GM12878 (cell line): ENCODE measurements around the gene EXOC7. TPM values are rescaled to one million over a fixed set of nuclear protein-coding genes. Genes with fewer than 3 reads are reported as not detected.

ENCODE experiments used
- ATAC-seq: fragments of 200-7000 bp; cut with Tn5 transposase; 3 replicates; pipeline ENCODE4 v1.9.1; 2020; ENCODE audit warnings: mild to moderate bottlenecking, moderate library complexity
- BruUV-seq: library from RNA; stranded (reverse); fragments of 400-500 nt; replicated peaks from 2 replicates; lab custom pipeline; 2021; lab: Mats Ljungman, UMichigan
- CTCF ChIA-PET: fragments of 300-600 bp; sonication (Branson Sonifier 250); formaldehyde crosslinking; extraction: SDS; loops from one replicate; lab custom pipeline; 2021; ENCODE audit warnings: inconsistent platforms; lab: Yijun Ruan, JAX
- POLR2A ChIA-PET: fragments of 350-600 bp; formaldehyde crosslinking; extraction: SDS; loops from one replicate; lab custom pipeline; 2021; ENCODE audit warnings: inconsistent platforms; lab: Charles Lee
- RAD21 ChIA-PET: fragments of 300-600 bp; sonication (Branson Sonifier 250); formaldehyde crosslinking; loops from one replicate; lab custom pipeline; 2023; ENCODE audit warnings: antibody characterized with exemption; ENCODE audit not compliant: unreplicated experiment; lab: Charles Lee
- SMC1A ChIA-PET: fragments of 300-600 bp; sonication (Branson Sonifier 250); formaldehyde crosslinking; loops from one replicate; lab custom pipeline; 2023; ENCODE audit not compliant: unreplicated experiment, uncharacterized antibody; lab: Charles Lee
- DNase-seq: peaks from one replicate; pipeline ENCODE4 v3.0.0-alpha.2; 2011; ENCODE audit warnings: low read depth, low spot score
- FAIRE-seq: peaks from 3 replicates; lab custom pipeline; 2011; peaks lifted over from hg19 to GRCh38; lab: Jason Lieb, UNC
- H2AFZ ChIP-seq: 2 replicates; pipeline ENCODE4 v1.6.0; 2011; ENCODE audit warnings: low read depth, low read length, control low read depth; ENCODE audit not compliant: control insufficient read depth
- H3K27ac ChIP-seq: 2 replicates; pipeline ENCODE4 v1.5.1; 2011; ENCODE audit warnings: control low read depth; ENCODE audit not compliant: control insufficient read depth, insufficient read depth
- H3K27me3 ChIP-seq, 2 experiments: replicated peaks in 1 of 2; 2 replicates each; pipeline versions ENCODE4 v1.6.0 to v1.6.1; 2011; ENCODE audit warnings: low read length in 1 of 2; ENCODE audit not compliant: control insufficient read depth in 2 of 2, insufficient read depth in 2 of 2
- H3K36me3 ChIP-seq, 2 experiments: 2 replicates each; pipeline ENCODE4 v1.5.1; 2011; ENCODE audit warnings: low read length in 1 of 2; ENCODE audit not compliant: control insufficient read depth in 2 of 2, insufficient read depth in 2 of 2
- H3K4me1 ChIP-seq: 2 replicates; pipeline ENCODE4 v1.6.1; 2011; ENCODE audit warnings: mild to moderate bottlenecking, low read length, moderate library complexity, mixed read lengths; ENCODE audit not compliant: control insufficient read depth, insufficient read depth
- H3K4me2 ChIP-seq: 2 replicates; pipeline ENCODE4 v1.6.0; 2011; ENCODE audit warnings: control low read depth; ENCODE audit not compliant: control insufficient read depth, insufficient read depth
- H3K4me3 ChIP-seq: fragments of 200-600 bp; sonication (generic); 2 replicates; pipeline ENCODE4 v1.5.1; 2016
- H3K79me2 ChIP-seq: 2 replicates; pipeline ENCODE4 v1.6.0; 2011; ENCODE audit warnings: low read length; ENCODE audit not compliant: control insufficient read depth, insufficient read depth
- H3K9ac ChIP-seq: 2 replicates; pipeline ENCODE4 v1.8.0; 2011; ENCODE audit warnings: low read length, control low read depth, mixed read lengths; ENCODE audit not compliant: control insufficient read depth, insufficient read depth
- H3K9me3 ChIP-seq: replicated peaks from 3 replicates; pipeline ENCODE4 v1.5.1; 2011; ENCODE audit warnings: mild to moderate bottlenecking, low read length; ENCODE audit not compliant: control insufficient read depth, insufficient read depth
- H4K20me1 ChIP-seq: 2 replicates; pipeline ENCODE4 v1.6.0; 2011; ENCODE audit not compliant: control insufficient read depth, insufficient read depth
- CBFB ChIP-seq: IDR thresholded peaks from 2 replicates; pipeline ENCODE4 v1.6.1; 2016; ENCODE audit warnings: antibody characterized with exemption, low read depth
- CEBPB ChIP-seq, 2 experiments: fragments of 150-350 bp in 1 of 2; IDR thresholded peaks; 2 replicates each; pipeline ENCODE4 v1.6.1; 2012 to 2014; ENCODE audit warnings: low read depth in 2 of 2, low read length in 2 of 2, borderline replicate concordance in 1 of 2, inconsistent platforms in 1 of 2
- CHD1 ChIP-seq: IDR thresholded peaks from 2 replicates; pipeline ENCODE4 v1.6.1; 2012; ENCODE audit warnings: low read depth, low read length, improper control_type of control experiment
- CREB1 ChIP-seq: IDR thresholded peaks from 2 replicates; pipeline ENCODE4 v1.6.1; 2012; ENCODE audit warnings: low read depth, mild to moderate bottlenecking, inconsistent platforms
- EED ChIP-seq: sonication (generic); IDR thresholded peaks from 2 replicates; pipeline ENCODE4 v1.6.1; 2016; ENCODE audit warnings: antibody characterized with exemption, low read depth
- IKZF1 ChIP-seq: fragments of 450-650 bp; conservative IDR thresholded peaks from 2 replicates; pipeline ENCODE4 v1.6.1; 2017; ENCODE audit warnings: antibody characterized with exemption, mild to moderate bottlenecking
- NFIC ChIP-seq: IDR thresholded peaks from 2 replicates; pipeline ENCODE4 v1.6.1; 2012; ENCODE audit warnings: low read depth, mild to moderate bottlenecking, inconsistent platforms, low read length, moderate library complexity
- SMAD5 ChIP-seq: IDR thresholded peaks from 2 replicates; pipeline ENCODE4 v1.6.1; 2016; ENCODE audit warnings: antibody characterized with exemption, low read depth
- SMARCA5 ChIP-seq: fragments of 450-650 bp; IDR thresholded peaks from 2 replicates; pipeline ENCODE4 v1.6.1; 2017; ENCODE audit warnings: mild to moderate bottlenecking
- ZNF384 ChIP-seq: IDR thresholded peaks from 2 replicates; pipeline ENCODE4 v1.6.1; 2012; ENCODE audit warnings: low read depth, mild to moderate bottlenecking, low read length, improper control_type of control experiment, borderline replicate concordance
- ZZZ3 ChIP-seq: IDR thresholded peaks from 2 replicates; pipeline ENCODE4 v1.6.1; 2011; ENCODE audit warnings: low read depth; ENCODE audit not compliant: control insufficient read depth, insufficient read length
- WGBS: methylation state at CpG from one replicate; pipeline ENCODE4 v1.1.6; 2016; ENCODE audit warnings: low lambda C conversion rate; ENCODE audit not compliant: insufficient replicate concordance, insufficient coverage; ENCODE audit errors: missing lambda C conversion rate; 5-methylcytosine and 5-hydroxymethylcytosine counted together
- in situ Hi-C: fragments of 300-500 bp; cut with MboI; formaldehyde crosslinking; loops from 9 replicates; pipeline ENCODE4 v1.14.3; 2018; ENCODE audit warnings: mixed read lengths
- intact Hi-C: fragments of 100-400 bp; cut with micrococcal nuclease; formaldehyde crosslinking; loops from one replicate; pipeline ENCODE4 v1.14.2; 2022; ENCODE audit not compliant: unreplicated experiment
- polyA plus RNA-seq, 11 experiments: library from polyadenylated mRNA; depleted of rRNA in 4 of 11; unstranded in 6 of 11; stranded (reverse) in 5 of 11; fragments of >200 nt; fragmentation: Nextera tagmentation in 4 of 11; fragmentation: Illumina TruSeq in 1 of 11; extraction: Ambion mirVana in 4 of 11; extraction: Trizol in 1 of 11; gene quantifications; 1 replicate in 1 of 11; 2 replicates in 10 of 11; pipeline versions ENCODE4 v1.2.1 to v1.2.3, GENCODE V29; 2011 to 2016; ENCODE audit warnings: inconsistent platforms in 2 of 11, missing spikeins in 2 of 11, low read depth in 1 of 11
- total RNA-seq, 4 experiments: library from RNA; depleted of rRNA in 3 of 4; stranded (reverse); fragments of >200 nt in 3 of 4; fragmentation: Illumina TruSeq in 1 of 4; extraction: Trizol in 1 of 4; gene quantifications; 2 replicates each; pipeline versions ENCODE4 v1.2.1 to v1.2.3, GENCODE V29; 2013 to 2021

EXOC7 gene
- total and polyA plus RNA-seq, 10 of the 15 experiments (the other 5 are each of a cell fraction or from before 2014, with no cell fraction given): 18.8 to 71.3 (median 48.2) TPM

DNA sequence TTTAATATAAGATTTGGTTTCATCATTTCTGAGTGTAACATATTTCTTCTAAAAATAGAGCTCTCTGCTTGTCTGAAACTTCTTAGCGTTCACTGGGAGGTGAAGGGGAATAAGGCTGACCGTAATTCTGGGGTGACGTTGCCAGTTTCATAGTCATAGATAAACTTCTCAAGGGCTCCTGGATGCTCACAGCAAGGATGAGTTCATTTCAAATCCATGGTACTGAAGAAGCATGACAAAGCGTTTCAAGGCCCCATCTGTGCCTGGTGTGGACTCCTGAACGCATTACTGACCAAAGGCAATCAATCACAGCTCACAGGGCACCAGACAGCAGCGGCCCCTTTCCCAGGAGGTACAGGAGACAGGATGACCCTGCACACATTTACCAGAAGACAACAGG, 64.5 kb downstream of the EXOC7 start:
- Histone ChIP-seq H3K27me3 (no peaks in the 10 kb centered on the region), H3K79me2 (no peaks in the 10 kb centered on the region), H3K4me1 (no peaks in the 10 kb centered on the region), H3K4me3 (no peak overlapping the region), H3K4me2 (no peak overlapping the region), H3K27ac (no peak overlapping the region)
- RAD21 ChIA-PET: no interaction called here
- no peak for ATAC-seq
- intact Hi-C loops: no loop called here
- TF ChIP-seq IKZF1 (no peak), CEBPB (IDR thresholded peaks at IDR 0.05; ENCODE audit: borderline replicate concordance in 1 of 2, low read depth in 2 of 2, low read length in 2 of 2) (no peak), EED (no peak), NFIC (no peak), CHD1 (no peak)
- TF ChIP-seq, all 136 proteins: peak for 0
- ChIA-PET CTCF (no interaction called here), SMC1A (no interaction called here), POLR2A (no interaction called here)
- no peaks in the 10 kb centered on the region for H3K9me3 ChIP-seq
- in situ Hi-C loops: no loop called here
- no peak overlapping the region for H2AFZ ChIP-seq
- no peaks in the 10 kb centered on the region for H4K20me1 ChIP-seq
- BruUV-seq: TSS peak; percentile 67
- no peak overlapping the region for H3K9ac ChIP-seq
- WGBS: 91% methylated on average over 6 of the region's 6 CpGs
- no peak for DNase-seq
- peaks cover 24 to 38% of the 10 kb centered on the region in 2 experiments for H3K36me3 ChIP-seq
- no peak for FAIRE-seq

DNA sequence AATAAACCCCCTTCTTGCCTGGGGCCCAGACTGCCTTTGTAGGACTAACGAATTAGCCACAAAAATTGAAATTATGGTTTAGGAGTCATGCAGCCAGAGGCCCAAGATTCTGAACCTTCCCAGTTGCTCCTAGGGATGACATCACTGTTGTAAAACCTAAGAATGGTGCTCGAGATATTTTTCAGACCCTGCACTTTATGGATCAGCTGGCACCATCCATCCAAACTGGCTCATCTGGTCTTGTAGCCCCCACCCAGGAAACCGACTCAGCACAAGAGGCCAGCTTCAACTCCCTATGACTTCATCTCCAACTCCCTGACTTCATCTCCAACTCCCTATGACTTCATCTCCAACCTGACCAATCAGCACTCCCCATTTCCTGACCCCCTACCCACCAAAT, 65.5 kb downstream of the EXOC7 start:
- intact Hi-C loops: no loop called here
- H3K4me2 ChIP-seq: no peak overlapping the region
- no peak overlapping the region for H3K27ac ChIP-seq
- ChIA-PET POLR2A (no interaction called here), SMC1A (no interaction called here), CTCF (interaction anchor here (1.0 kb wide), 1 partner anchor 58 kb away, joined by 3 read pairs; no protein-coding TSS in a partner anchor), RAD21 (no interaction called here)
- H3K4me3 ChIP-seq: no peak overlapping the region
- WGBS: 97% methylated on average over 3 of the region's 3 CpGs
- no peaks in the 10 kb centered on the region for H4K20me1 ChIP-seq
- H3K9ac ChIP-seq: no peak overlapping the region
- in situ Hi-C loops: no loop called here
- no peaks in the 10 kb centered on the region for H3K79me2 ChIP-seq
- no peaks in the 10 kb centered on the region for H3K9me3 ChIP-seq
- H3K36me3 ChIP-seq: peaks cover 17 to 28% of the 10 kb centered on the region in 2 experiments
- DNase-seq: no peak
- no peak overlapping the region for H2AFZ ChIP-seq
- TF ChIP-seq ZZZ3: no peak
- no peak for TF ChIP-seq SMAD5
- no peak for TF ChIP-seq CBFB
- TF ChIP-seq CREB1: 0 out of 2 replicates have a peak, but pooled peaks have one; percentile 37
- TF ChIP-seq ZNF384: no peak
- TF ChIP-seq SMARCA5: no peak
- FAIRE-seq: no peak
- H3K4me1 ChIP-seq: no peaks in the 10 kb centered on the region
- no TSS peak for BruUV-seq
- no peak for ATAC-seq
- H3K27me3 ChIP-seq: no peaks in the 10 kb centered on the region
